Left lung (tissue), 10 donors: ENCODE data around the gene ZBTB21. TPM values are rescaled to one million over a fixed set of nuclear protein-coding genes. Genes with fewer than 3 reads are reported as not detected.

Source experiments
- ATAC-seq: fragments of 200-7000 bp; cut with Tn5 transposase; one replicate; pipeline ENCODE4 v1.9.1; 2020; ENCODE audit warnings: moderate library complexity
- DNase-seq, 4 donors: peaks; one replicate each; pipeline ENCODE4 v3.0.0-alpha.2; 2013 to 2020
- H3K27ac ChIP-seq, 2 donors: fragments of 200-600 bp; sonication (generic) in 1 of 2; one replicate each; pipeline versions ENCODE4 v1.5.0 to v1.8.0; 2020 to 2021
- H3K27me3 ChIP-seq, 2 donors: fragments of 200-600 bp; sonication (generic) in 1 of 2; one replicate each; pipeline versions ENCODE4 v1.5.0 to v1.8.0; 2020 to 2021
- H3K36me3 ChIP-seq, 2 donors: fragments of 200-600 bp; sonication (generic) in 1 of 2; one replicate each; pipeline versions ENCODE4 v1.5.0 to v1.8.0; 2020 to 2021
- H3K4me1 ChIP-seq, 2 donors: fragments of 200-600 bp; one replicate each; pipeline ENCODE4 v1.8.0; 2021
- H3K4me3 ChIP-seq, 2 donors: fragments of 200-600 bp; sonication (generic) in 1 of 2; one replicate each; pipeline versions ENCODE4 v1.5.0 to v1.8.0; 2020 to 2021; ENCODE audit warnings: mild to moderate bottlenecking in 1 of 2
- H3K9me3 ChIP-seq, 2 donors: fragments of 200-600 bp; sonication (generic) in 1 of 2; one replicate each; pipeline versions ENCODE4 v1.5.0 to v1.8.0; 2020 to 2021
- intact Hi-C, 2 donors: fragments of 100-400 bp; cut with DNase I; formaldehyde crosslinking; loops; one replicate each; pipeline versions ENCODE4 v1.11.2 to v1.14.2; 2022
- polyA plus RNA-seq, 6 donors: library from polyadenylated mRNA; unstranded; fragments of 120-200 nt; gene quantifications; one replicate each; pipeline ENCODE4 v1.2.1, GENCODE V29; 2013; ENCODE audit not compliant: insufficient read length in 6 of 6
- total RNA-seq, 2 donors: library from RNA; stranded (reverse); fragmentation: NEBNext Ultra II Directional; extraction: Animal tissue kit (Norgen Biotek cat#: 25700); gene quantifications; one replicate each; pipeline ENCODE4 v1.2.1, GENCODE V29; 2021
- TF ChIP-seq, protein P1 (sequence below), 2 donors: fragments of 200-600 bp; sonication (generic) in 1 of 2; IDR thresholded peaks; one replicate each; pipeline versions ENCODE4 v1.5.0 to v1.8.0; 2021; ENCODE audit warnings: antibody characterized with exemption in 2 of 2
- donor health status: DM: no; HTN: yes; CAD: no.
- donor health status: DM: no; HTN: no; CAD: no.

ZBTB21 gene
- total and polyA plus RNA-seq, 8 donors, result 9.2 to 13.9 (median 10.7) TPM

DNA sequence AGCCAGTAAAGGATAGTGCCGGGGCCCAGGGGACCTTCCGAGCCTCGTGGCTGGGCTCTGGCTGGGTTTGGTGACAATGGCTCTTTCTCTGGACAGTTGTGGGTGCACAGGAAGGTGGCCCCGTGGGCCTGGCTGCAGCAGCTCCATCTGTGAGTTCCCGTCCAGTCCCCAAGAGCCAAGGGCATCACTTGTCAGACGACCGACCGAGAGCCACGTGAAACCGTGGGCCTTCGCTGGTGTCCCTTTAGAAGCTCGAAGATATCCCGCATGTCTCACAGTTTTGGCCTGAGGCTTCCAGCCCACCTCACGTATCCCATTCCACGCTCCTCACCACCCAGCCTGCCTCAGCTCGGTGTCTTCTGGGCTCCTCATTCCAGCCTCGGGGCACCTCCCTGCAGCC lies 33.8 kb upstream of the ZBTB21 start:
- no peaks in the 10 kb centered on the region for H3K27me3 ChIP-seq
- TF ChIP-seq, protein P1, sequence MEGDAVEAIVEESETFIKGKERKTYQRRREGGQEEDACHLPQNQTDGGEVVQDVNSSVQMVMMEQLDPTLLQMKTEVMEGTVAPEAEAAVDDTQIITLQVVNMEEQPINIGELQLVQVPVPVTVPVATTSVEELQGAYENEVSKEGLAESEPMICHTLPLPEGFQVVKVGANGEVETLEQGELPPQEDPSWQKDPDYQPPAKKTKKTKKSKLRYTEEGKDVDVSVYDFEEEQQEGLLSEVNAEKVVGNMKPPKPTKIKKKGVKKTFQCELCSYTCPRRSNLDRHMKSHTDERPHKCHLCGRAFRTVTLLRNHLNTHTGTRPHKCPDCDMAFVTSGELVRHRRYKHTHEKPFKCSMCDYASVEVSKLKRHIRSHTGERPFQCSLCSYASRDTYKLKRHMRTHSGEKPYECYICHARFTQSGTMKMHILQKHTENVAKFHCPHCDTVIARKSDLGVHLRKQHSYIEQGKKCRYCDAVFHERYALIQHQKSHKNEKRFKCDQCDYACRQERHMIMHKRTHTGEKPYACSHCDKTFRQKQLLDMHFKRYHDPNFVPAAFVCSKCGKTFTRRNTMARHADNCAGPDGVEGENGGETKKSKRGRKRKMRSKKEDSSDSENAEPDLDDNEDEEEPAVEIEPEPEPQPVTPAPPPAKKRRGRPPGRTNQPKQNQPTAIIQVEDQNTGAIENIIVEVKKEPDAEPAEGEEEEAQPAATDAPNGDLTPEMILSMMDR (IDR thresholded peaks at IDR 0.05), result no peak
- H3K4me3 ChIP-seq, result no peak overlapping the region
- H3K9me3 ChIP-seq, result no peaks in the 10 kb centered on the region
- no peaks in the 10 kb centered on the region for H3K36me3 ChIP-seq
- DNase-seq (peak in 1 of 4 donors; percentile 50), ATAC-seq (no peak)
- peaks cover 11 to 14% of the 10 kb centered on the region in 2 donors for H3K4me1 ChIP-seq
- intact Hi-C loops, result no loop called here
- no peak overlapping the region for H3K27ac ChIP-seq

DNA sequence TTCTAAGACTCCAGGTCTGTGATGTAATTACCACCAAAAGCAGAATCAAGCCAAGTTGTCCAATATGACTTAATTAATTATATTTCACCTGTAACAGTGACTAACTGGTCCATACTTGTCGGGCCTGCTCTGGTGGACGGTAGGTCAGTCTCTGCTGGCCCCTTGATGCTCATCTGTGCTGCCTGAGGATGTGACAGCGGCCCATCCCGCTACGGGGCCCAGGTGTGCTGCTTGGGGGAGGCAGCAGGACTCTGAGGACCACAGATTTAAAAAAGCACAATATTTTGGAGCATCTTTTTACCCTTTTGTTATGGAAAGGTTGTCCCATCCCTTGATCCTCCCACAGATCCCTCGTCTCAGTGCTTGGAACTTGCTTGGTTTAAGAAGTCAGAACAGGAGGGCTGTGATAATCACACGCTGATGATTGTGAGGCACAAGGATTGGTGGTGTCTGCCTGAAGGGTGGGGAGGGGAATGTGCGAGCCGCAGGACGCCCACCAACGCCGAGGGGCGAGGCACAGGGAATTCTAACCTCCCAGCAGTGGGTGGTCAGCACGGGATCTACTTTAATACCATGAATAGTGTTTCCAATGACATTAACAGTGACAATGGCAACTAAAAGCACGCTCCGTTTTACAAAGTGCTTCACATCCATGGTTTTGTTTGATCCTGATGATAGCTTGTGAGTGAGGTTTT lies 33.2 kb upstream of the ZBTB21 start:
- H3K27me3 ChIP-seq, result no peaks in the 10 kb centered on the region
- peaks cover 11 to 14% of the 10 kb centered on the region in 2 donors for H3K4me1 ChIP-seq
- H3K27ac ChIP-seq, result no peak overlapping the region
- ATAC-seq (no peak), DNase-seq (peak in 1 of 4 donors; percentile 55)
- H3K9me3 ChIP-seq, result no peaks in the 10 kb centered on the region
- intact Hi-C loops, result no loop called here
- no peak overlapping the region for H3K4me3 ChIP-seq
- H3K36me3 ChIP-seq, result no peaks in the 10 kb centered on the region
- TF ChIP-seq, protein P1 (IDR thresholded peaks at IDR 0.05), result no peak

DNA sequence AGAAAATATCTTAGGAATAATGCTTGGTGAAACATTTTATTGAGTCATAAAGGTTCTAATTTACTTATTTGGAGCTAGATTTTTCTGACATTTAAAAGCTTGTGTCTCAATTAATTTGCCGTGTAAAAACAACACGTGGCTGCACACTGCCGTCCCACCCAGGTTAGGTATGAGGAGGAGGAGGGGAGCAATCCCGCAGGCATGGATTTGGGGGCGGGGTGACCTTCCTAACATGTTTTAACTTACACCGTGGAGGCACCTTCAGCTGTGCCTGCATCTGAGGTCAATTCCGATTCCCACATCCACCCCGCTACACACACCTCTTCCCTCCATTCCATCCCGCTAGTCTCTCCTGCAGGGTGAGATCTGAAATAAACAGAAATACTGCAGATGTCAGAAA lies 32.5 kb upstream of the ZBTB21 start:
- DNase-seq, result peak in 1 of 4 donors; percentile 23
- TF ChIP-seq, protein P1 (IDR thresholded peaks at IDR 0.05), result no peak
- Histone ChIP-seq H3K36me3 (no peaks in the 10 kb centered on the region), H3K27ac (no peak overlapping the region), H3K9me3 (no peaks in the 10 kb centered on the region), H3K4me1 (peaks cover 8 to 14% of the 10 kb centered on the region in 2 donors), H3K27me3 (no peaks in the 10 kb centered on the region), H3K4me3 (no peak overlapping the region)
- intact Hi-C loops, result no loop called here
- no peak for ATAC-seq

DNA sequence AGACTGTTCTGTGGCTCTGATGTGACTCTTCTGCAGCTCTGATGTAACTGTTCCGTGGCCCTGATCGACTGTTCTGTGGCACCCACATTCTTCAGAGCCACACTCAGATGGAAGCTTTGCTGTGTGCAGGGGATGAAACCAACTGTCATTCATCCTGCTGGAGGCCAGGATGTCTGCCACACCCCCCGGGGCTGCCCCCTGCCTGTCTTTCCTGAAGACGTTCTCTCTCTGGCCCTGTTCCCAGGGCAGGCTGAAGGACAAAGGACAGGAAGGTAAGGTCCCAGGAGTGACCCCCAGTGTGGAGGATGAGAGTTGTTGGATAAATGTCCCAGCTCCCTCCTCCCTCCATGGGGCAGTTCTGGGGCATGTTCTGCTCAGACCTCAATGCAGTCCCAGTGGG lies 31.6 kb upstream of the ZBTB21 start:
- TF ChIP-seq, protein P1 (IDR thresholded peaks at IDR 0.05), result no peak
- Histone ChIP-seq H3K27me3 (no peaks in the 10 kb centered on the region), H3K4me3 (no peak overlapping the region), H3K36me3 (no peaks in the 10 kb centered on the region), H3K9me3 (no peaks in the 10 kb centered on the region), H3K27ac (no peak overlapping the region), H3K4me1 (peaks cover 8 to 14% of the 10 kb centered on the region in 2 donors)
- DNase-seq (peak in 1 of 4 donors; percentile 40), ATAC-seq (no peak)
- intact Hi-C loops, result no loop called here

DNA sequence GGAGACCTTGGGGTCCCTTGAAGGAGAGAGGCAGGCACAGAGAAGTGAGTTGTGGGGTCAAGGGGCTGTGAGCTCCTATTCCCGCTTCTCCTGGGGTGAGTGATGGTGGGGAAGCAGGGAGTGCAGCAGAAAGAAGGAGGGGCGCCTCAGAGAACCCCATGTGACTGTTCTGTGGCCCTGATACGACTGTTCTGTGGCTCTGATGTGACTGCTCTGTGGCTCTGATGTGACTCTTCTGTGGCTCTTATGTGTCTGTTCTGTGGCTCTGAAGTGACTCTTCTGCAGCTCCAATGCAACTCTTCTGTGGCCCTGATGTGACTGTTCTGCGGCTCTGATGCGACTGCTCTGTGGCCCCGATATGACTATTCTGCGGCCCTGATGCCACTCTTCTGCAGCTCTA lies 31.1 kb upstream of the ZBTB21 start:
- TF ChIP-seq, protein P1 (IDR thresholded peaks at IDR 0.05), result no peak
- intact Hi-C loops, result no loop called here
- H3K4me1 ChIP-seq, result peaks cover 8 to 14% of the 10 kb centered on the region in 2 donors
- H3K27ac ChIP-seq, result no peak overlapping the region
- no peak overlapping the region for H3K4me3 ChIP-seq
- no peaks in the 10 kb centered on the region for H3K27me3 ChIP-seq
- DNase-seq, result peak in 1 of 4 donors; percentile 19
- ATAC-seq, result no peak
- no peaks in the 10 kb centered on the region for H3K9me3 ChIP-seq
- no peaks in the 10 kb centered on the region for H3K36me3 ChIP-seq
